ENCODE data around the gene GALNT5.

DNA sequence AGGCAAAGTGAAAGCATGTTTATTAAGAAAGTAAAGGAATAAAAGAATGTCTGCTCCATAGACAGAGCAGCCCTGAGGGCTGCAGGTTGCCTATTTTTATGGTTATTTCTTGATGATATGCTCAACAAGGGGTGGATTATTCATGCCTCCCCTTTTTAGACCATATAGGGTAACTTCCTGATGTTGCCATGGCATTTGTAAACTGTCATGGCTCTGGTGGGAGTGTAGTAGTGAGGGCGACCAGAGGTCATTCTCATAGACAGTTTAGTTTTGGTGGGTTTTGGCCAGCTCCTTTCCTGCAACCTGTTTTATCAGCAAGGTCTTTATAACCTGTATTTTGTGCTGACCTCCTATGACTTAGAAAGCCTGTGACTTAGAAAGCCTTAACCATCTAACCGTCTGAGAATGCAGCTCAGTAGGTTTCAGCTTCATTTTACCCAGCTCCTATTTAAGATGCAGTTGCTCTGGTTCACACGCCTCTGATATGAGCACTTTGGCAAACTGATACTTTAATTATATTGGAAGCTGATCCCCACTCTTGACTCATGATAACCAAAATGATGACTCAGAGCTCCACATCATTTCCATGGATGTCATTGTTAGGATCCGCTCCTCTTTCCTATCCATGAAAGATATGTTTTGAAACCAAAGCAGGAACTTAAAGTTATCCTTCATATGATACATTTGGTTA, 82.6 kb downstream of the GALNT5 start:
- TF ChIP-seq, protein P1, sequence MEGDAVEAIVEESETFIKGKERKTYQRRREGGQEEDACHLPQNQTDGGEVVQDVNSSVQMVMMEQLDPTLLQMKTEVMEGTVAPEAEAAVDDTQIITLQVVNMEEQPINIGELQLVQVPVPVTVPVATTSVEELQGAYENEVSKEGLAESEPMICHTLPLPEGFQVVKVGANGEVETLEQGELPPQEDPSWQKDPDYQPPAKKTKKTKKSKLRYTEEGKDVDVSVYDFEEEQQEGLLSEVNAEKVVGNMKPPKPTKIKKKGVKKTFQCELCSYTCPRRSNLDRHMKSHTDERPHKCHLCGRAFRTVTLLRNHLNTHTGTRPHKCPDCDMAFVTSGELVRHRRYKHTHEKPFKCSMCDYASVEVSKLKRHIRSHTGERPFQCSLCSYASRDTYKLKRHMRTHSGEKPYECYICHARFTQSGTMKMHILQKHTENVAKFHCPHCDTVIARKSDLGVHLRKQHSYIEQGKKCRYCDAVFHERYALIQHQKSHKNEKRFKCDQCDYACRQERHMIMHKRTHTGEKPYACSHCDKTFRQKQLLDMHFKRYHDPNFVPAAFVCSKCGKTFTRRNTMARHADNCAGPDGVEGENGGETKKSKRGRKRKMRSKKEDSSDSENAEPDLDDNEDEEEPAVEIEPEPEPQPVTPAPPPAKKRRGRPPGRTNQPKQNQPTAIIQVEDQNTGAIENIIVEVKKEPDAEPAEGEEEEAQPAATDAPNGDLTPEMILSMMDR (conservative IDR thresholded peaks at IDR 0.05; ENCODE audit: low read depth, low read length): no peak
- no peak for TF ChIP-seq EZH2 (IDR thresholded peaks at IDR 0.05; ENCODE audit: borderline replicate concordance, low read depth, low read length, poor library complexity, severe bottlenecking)

Data from A673 (cell line).